HL-60 (cell line): ENCODE measurements around the gene ST7L.

ENCODE experiments used
- DNase-seq, 2 experiments: peaks; one replicate each; pipeline ENCODE4 v3.0.0-alpha.2; 2010 to 2020; ENCODE audit warnings: low read depth in 1 of 2, low spot score in 1 of 2
- H3K27ac ChIP-seq: fragments of 250-450 bp; sonication (Bioruptor Pico); replicated peaks from 2 replicates; pipeline ENCODE4 v1.5.1; 2020; ENCODE audit warnings: mild to moderate bottlenecking, moderate library complexity
- H3K27me3 ChIP-seq: fragments of 250-450 bp; sonication (Bioruptor Pico); 2 replicates; pipeline ENCODE4 v1.5.1; 2021; ENCODE audit warnings: mild to moderate bottlenecking, moderate library complexity; ENCODE audit not compliant: insufficient read depth, poor library complexity, severe bottlenecking
- H3K4me3 ChIP-seq: replicated peaks from 2 replicates; pipeline ENCODE4 v1.5.1; 2011; ENCODE audit warnings: mild to moderate bottlenecking, control low read depth, low read length; ENCODE audit not compliant: insufficient read depth
- GABPA ChIP-seq: IDR thresholded peaks from 2 replicates; pipeline ENCODE4 v1.6.1; 2012; ENCODE audit warnings: low read depth
- POLR2AphosphoS5 ChIP-seq: IDR thresholded peaks from 2 replicates; pipeline ENCODE4 v1.6.1; 2012; ENCODE audit warnings: low read depth
- SPI1 ChIP-seq: IDR thresholded peaks from 2 replicates; pipeline ENCODE4 v1.6.1; 2012; ENCODE audit warnings: low read depth, mild to moderate bottlenecking, borderline replicate concordance
- TF ChIP-seq, protein P1 (sequence below): IDR thresholded peaks from 2 replicates; pipeline ENCODE4 v1.6.1; 2012; ENCODE audit warnings: low read depth; ENCODE audit not compliant: insufficient replicate concordance
- TF ChIP-seq, protein P2 (sequence below): IDR thresholded peaks from one replicate; pipeline ENCODE4 v1.5.1; 2011; ENCODE audit warnings: low read length, control low read depth, inconsistent platforms; ENCODE audit not compliant: insufficient read depth

ST7L gene

DNA sequence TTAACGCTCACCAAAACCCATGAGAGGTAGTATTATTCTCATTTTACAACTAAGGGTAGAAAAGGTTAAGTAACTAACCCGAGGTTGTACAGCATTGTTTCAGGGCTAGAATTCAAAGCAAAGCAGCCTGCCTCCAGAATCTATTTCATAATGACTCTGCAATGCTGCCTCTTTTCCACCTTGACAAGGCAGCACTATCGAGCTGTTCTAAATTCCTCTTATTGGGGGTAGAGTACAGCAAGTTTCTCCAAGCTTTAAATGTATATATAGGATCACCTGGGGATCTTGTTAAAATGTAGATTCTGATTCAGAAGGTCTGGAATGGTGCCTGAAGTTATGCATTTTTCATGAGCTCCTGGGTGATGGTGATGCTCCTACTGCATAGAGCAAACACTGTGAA is 80.1 kb downstream of the ST7L start:
- DNase-seq: no peak
- no peak overlapping the region for H3K27ac ChIP-seq
- TF ChIP-seq GABPA (no peak), SPI1 (no peak), POLR2AphosphoS5 (no peak)
- TF ChIP-seq, protein P1, sequence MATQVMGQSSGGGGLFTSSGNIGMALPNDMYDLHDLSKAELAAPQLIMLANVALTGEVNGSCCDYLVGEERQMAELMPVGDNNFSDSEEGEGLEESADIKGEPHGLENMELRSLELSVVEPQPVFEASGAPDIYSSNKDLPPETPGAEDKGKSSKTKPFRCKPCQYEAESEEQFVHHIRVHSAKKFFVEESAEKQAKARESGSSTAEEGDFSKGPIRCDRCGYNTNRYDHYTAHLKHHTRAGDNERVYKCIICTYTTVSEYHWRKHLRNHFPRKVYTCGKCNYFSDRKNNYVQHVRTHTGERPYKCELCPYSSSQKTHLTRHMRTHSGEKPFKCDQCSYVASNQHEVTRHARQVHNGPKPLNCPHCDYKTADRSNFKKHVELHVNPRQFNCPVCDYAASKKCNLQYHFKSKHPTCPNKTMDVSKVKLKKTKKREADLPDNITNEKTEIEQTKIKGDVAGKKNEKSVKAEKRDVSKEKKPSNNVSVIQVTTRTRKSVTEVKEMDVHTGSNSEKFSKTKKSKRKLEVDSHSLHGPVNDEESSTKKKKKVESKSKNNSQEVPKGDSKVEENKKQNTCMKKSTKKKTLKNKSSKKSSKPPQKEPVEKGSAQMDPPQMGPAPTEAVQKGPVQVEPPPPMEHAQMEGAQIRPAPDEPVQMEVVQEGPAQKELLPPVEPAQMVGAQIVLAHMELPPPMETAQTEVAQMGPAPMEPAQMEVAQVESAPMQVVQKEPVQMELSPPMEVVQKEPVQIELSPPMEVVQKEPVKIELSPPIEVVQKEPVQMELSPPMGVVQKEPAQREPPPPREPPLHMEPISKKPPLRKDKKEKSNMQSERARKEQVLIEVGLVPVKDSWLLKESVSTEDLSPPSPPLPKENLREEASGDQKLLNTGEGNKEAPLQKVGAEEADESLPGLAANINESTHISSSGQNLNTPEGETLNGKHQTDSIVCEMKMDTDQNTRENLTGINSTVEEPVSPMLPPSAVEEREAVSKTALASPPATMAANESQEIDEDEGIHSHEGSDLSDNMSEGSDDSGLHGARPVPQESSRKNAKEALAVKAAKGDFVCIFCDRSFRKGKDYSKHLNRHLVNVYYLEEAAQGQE: no peak
- TF ChIP-seq, protein P2, sequence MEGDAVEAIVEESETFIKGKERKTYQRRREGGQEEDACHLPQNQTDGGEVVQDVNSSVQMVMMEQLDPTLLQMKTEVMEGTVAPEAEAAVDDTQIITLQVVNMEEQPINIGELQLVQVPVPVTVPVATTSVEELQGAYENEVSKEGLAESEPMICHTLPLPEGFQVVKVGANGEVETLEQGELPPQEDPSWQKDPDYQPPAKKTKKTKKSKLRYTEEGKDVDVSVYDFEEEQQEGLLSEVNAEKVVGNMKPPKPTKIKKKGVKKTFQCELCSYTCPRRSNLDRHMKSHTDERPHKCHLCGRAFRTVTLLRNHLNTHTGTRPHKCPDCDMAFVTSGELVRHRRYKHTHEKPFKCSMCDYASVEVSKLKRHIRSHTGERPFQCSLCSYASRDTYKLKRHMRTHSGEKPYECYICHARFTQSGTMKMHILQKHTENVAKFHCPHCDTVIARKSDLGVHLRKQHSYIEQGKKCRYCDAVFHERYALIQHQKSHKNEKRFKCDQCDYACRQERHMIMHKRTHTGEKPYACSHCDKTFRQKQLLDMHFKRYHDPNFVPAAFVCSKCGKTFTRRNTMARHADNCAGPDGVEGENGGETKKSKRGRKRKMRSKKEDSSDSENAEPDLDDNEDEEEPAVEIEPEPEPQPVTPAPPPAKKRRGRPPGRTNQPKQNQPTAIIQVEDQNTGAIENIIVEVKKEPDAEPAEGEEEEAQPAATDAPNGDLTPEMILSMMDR: no peak
- no peak overlapping the region for H3K4me3 ChIP-seq
- no peaks in the 10 kb centered on the region for H3K27me3 ChIP-seq

DNA sequence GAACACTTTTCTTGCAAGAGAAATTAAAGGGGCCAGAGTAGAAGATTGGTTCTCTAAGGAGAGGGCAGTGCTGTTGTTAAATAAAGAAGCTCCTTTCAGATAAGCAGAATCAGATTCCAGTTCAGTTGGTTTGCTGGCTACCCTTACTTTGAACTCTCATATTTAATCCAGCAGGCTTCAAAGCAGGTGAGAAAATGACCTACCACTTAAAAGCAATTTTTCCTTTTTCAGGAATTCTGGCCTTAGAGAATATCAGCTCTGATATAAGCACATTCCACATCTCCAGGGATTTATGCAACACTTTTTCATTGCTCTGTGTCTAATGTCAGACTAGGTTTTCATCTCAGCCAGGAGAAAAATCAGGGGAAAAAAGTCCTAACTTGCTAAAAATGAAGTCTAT is 81.5 kb downstream of the ST7L start:
- H3K27me3 ChIP-seq: no peaks in the 10 kb centered on the region
- no peak for DNase-seq
- TF ChIP-seq, protein P1: no peak
- TF ChIP-seq, protein P2: no peak
- TF ChIP-seq POLR2AphosphoS5 (no peak), SPI1 (no peak), GABPA (no peak)
- H3K4me3 ChIP-seq: no peak overlapping the region
- no peak overlapping the region for H3K27ac ChIP-seq

DNA sequence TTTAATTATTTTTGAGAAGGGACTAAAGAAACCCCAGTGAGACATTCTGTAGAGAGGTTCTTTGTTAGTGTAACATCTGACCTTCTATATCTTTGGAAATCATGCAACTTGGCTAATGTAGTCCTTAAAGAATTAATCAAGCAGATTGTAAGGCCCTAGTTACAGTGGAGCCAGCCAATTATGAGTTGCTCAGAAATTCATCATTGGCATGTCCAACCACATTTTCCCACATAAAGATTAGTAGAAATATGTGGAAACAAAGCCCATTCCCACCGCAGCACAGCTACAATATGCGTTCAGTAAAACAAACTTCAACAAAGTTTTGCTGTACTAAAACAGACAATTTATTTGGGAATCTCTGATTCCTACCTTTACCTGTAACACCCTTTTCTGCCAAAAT is 82.4 kb downstream of the ST7L start:
- TF ChIP-seq, protein P1: no peak
- no peak for TF ChIP-seq SPI1
- no peak for TF ChIP-seq POLR2AphosphoS5
- TF ChIP-seq, protein P2: no peak
- no peak for TF ChIP-seq GABPA
- no peak overlapping the region for H3K4me3 ChIP-seq
- DNase-seq: no peak
- no peak overlapping the region for H3K27ac ChIP-seq
- H3K27me3 ChIP-seq: no peaks in the 10 kb centered on the region
